Neural crest cell (in vitro differentiated cells): ENCODE measurements around the gene ZNF423. TPM values are rescaled to one million over a fixed set of nuclear protein-coding genes. Genes with fewer than 3 reads are reported as not detected.

Experiments used
- DNase-seq: peaks from one replicate; pipeline ENCODE4 v3.0.0; 2021; ENCODE audit warnings: low read depth, mixed read lengths, low spot score
- H3K27ac Mint-ChIP-seq: one replicate; pipeline ENCODE4 v1.8.0; 2021; ENCODE audit warnings: mild to moderate bottlenecking, mixed read lengths; ENCODE audit not compliant: unreplicated experiment
- H3K27me3 Mint-ChIP-seq: 2 replicates; pipeline ENCODE4 v1.8.0; 2021; ENCODE audit warnings: low read depth, mild to moderate bottlenecking, mixed read lengths
- H3K36me3 Mint-ChIP-seq: 2 replicates; pipeline ENCODE4 v1.8.0; 2021; ENCODE audit warnings: low read depth, mild to moderate bottlenecking, mixed read lengths
- H3K4me1 Mint-ChIP-seq: 2 replicates; pipeline ENCODE4 v1.8.0; 2021; ENCODE audit warnings: mixed read lengths
- H3K4me3 Mint-ChIP-seq: one replicate; pipeline ENCODE4 v1.8.0; 2021; ENCODE audit warnings: mild to moderate bottlenecking, mixed read lengths
- H3K9me3 Mint-ChIP-seq: 2 replicates; pipeline ENCODE4 v1.8.0; 2021; ENCODE audit warnings: mixed read lengths
- CTCF ChIP-seq: fragments of 200-600 bp; sonication (generic); conservative IDR thresholded peaks from 2 replicates; pipeline ENCODE4 v1.5.0; 2021; ENCODE audit warnings: antibody characterized with exemption, mild to moderate bottlenecking
- total RNA-seq: library from RNA; stranded (reverse); gene quantifications from 2 replicates; pipeline ENCODE4 v1.2.1, GENCODE V29; 2021

Gene ZNF423
- total RNA-seq, 1 donor from 2014 or later: 55.4 TPM

DNA sequence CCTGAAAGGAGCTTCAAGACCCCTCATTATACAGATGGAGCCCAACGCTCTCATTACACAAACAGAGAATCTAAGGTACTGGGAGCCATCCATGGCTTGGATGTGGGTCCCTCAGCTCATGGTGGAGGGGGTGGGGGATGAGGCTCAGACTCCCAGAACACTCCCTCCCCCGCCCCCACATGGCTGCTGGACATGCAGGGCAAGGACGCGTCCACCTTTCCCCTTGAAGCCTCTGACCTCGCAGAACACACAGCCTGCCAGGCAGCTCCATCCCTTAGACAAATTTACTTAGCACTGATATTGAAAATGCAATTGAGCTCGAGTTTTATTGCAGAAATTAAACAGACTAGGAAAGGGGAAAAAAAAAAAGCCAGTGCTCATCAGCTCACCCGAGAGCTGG is 203.9 kb downstream of the ZNF423 start:
- Mint-ChIP-seq H3K9me3 (peaks cover 12% of the 10 kb centered on the region), H3K4me1 (peaks cover 6% of the 10 kb centered on the region), H3K4me3 (no peak overlapping the region), H3K27me3 (no peaks in the 10 kb centered on the region), H3K27ac (no peak overlapping the region), H3K36me3 (peaks cover 18% of the 10 kb centered on the region)
- DNase-seq: no peak
- no peak for TF ChIP-seq CTCF

GRCh38 chr16:49651226-49651625 is 204.7 kb downstream of the ZNF423 start:
- H3K27ac Mint-ChIP-seq: no peak overlapping the region
- TF ChIP-seq CTCF: no peak
- peaks cover 12% of the 10 kb centered on the region for H3K9me3 Mint-ChIP-seq
- no peak for DNase-seq
- H3K4me3 Mint-ChIP-seq: no peak overlapping the region
- peaks cover 18% of the 10 kb centered on the region for H3K36me3 Mint-ChIP-seq
- no peaks in the 10 kb centered on the region for H3K27me3 Mint-ChIP-seq
- peaks cover 6% of the 10 kb centered on the region for H3K4me1 Mint-ChIP-seq

GRCh38 chr16:49650603-49651002 is 205.3 kb downstream of the ZNF423 start:
- H3K4me1 Mint-ChIP-seq: peaks cover 6% of the 10 kb centered on the region
- no peak overlapping the region for H3K4me3 Mint-ChIP-seq
- no peak overlapping the region for H3K27ac Mint-ChIP-seq
- peaks cover 23% of the 10 kb centered on the region for H3K36me3 Mint-ChIP-seq
- H3K9me3 Mint-ChIP-seq: peaks cover 12% of the 10 kb centered on the region
- no peak for DNase-seq
- H3K27me3 Mint-ChIP-seq: no peaks in the 10 kb centered on the region
- TF ChIP-seq CTCF: no peak

DNA sequence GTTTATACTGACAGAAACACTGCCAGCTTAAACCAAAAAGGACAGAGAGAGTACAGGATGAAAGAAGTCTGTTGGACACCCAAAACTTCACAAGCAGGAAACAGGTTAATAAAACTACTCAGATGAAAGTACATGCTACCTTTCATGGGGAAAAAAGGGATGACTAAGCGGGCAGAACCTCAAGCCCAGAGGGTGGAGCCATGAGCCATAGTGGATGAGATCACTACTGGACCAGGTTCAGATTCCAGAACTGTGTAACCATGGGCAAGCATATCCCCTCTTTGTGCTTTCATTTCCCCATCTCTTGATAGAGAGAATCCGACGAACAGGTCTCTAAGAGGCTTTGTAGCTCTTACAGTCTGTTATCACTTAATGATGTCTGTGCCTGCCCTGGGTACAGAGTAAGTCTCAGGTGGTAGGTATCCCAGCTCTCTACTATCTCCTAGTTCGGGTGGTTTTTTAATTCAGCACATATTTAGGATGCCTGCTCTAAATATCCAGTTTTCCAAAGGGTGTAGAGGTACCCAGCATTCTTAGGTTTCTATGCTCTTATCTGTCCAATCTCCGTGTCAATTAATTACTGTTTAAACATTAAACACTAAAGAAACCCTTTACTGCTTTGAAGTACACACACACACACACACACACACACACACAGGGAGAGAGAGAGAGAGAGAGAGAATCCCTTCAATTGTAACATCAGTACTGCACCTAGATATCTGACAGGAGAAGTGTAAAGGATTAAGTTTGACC is 206.7 kb downstream of the ZNF423 start:
- H3K4me1 Mint-ChIP-seq: peaks cover 6% of the 10 kb centered on the region
- no peak overlapping the region for H3K4me3 Mint-ChIP-seq
- peaks cover 12% of the 10 kb centered on the region for H3K9me3 Mint-ChIP-seq
- DNase-seq: no peak
- no peaks in the 10 kb centered on the region for H3K27me3 Mint-ChIP-seq
- peaks cover 23% of the 10 kb centered on the region for H3K36me3 Mint-ChIP-seq
- H3K27ac Mint-ChIP-seq: no peak overlapping the region
- TF ChIP-seq CTCF: no peak

GRCh38 chr16:49647673-49648072 is 208.2 kb downstream of the ZNF423 start:
- no peak for DNase-seq
- no peak overlapping the region for H3K4me3 Mint-ChIP-seq
- H3K36me3 Mint-ChIP-seq: peaks cover 23% of the 10 kb centered on the region
- no peaks in the 10 kb centered on the region for H3K27me3 Mint-ChIP-seq
- TF ChIP-seq CTCF: no peak
- H3K4me1 Mint-ChIP-seq: peaks cover 12% of the 10 kb centered on the region
- peaks cover 12% of the 10 kb centered on the region for H3K9me3 Mint-ChIP-seq
- H3K27ac Mint-ChIP-seq: no peak overlapping the region
